HG03571 (cell line): ENCODE measurements around the gene ATXN1.
"Not testable (repeated sequence)": the region's sequence is repeated elsewhere in the genome, so short reads cannot be mapped to it uniquely, and the experiment has no call there.

ENCODE experiments used
- ATAC-seq: cut with Tn5 transposase; IDR thresholded peaks from one replicate; pipeline ENCODE4 v1.9.1; 2021; ENCODE audit not compliant: unreplicated experiment

The ATXN1 gene

DNA sequence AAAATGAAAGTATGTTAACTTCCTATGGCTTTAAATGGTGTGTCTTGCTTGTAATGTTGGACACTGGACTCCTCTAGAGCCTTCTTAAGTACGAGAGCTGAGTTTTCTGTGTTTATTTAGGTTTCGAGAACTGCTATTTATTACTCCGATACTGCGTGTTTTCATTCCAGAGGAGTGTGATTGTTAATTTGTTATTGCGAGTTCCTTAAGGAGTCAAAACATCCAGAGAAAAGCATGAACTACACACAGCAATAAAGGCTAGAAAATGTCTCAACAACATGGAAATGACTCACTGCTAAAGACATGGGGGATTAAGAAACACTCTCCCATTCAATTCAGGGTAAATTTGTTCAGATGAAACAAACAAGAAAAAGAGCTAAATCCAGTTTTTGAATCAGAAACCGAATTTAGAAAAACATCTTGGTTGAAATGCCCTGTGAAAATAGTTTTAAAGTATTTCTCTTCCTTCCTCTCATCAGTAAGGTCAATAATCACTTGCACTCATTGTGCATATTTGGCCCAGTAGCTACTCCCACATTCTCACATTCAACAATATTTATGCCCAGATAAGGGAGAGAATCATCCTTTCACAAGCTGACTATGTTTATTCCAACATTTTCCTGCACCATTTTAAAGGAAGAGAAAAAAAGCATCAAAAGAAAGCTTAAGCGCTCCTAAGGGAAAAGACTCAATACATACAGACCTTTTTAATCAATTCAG, 36.0 kb downstream of the ATXN1 start:
- ATAC-seq = no peak

GRCh38 chr6:16723826-16724225, 37.4 kb downstream of the ATXN1 start:
- ATAC-seq = no peak

DNA sequence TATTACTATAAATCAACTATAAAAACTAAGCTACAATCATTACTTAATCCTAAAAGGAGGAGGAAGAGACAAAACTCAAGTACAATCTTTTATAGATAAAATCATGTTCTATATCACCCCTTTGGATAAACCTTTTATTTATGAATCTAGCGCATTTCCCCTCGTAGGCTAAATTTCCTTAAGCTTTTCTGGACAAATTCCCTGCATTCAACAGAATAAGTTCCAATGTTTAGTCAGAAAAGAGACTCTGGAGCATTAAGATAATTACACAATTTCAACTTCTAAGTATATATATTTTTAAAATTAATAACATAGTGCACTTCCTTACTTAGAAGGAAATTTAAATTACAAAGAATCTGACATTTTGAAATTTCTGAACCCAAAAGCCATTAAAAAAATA, 37.9 kb downstream of the ATXN1 start:
- no peak for ATAC-seq

DNA sequence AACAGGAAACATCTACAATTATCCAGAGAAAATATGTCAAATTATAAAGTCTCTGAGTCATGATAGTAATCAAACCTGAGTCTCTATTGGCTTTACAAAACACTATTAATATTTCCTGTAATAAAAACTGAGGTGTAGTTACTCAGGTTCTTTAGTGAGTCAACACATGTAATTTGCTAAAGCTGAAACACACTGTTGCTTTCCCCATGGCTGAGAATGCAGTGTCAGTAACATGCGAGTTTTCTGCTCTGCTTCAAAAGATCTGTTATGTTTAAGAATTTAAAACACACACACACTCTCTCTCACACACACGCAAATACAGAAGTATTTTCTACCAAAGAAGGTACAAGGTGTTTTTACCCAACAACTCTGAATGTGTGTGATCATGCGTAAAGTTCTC, 38.6 kb downstream of the ATXN1 start:
- no peak for ATAC-seq

DNA sequence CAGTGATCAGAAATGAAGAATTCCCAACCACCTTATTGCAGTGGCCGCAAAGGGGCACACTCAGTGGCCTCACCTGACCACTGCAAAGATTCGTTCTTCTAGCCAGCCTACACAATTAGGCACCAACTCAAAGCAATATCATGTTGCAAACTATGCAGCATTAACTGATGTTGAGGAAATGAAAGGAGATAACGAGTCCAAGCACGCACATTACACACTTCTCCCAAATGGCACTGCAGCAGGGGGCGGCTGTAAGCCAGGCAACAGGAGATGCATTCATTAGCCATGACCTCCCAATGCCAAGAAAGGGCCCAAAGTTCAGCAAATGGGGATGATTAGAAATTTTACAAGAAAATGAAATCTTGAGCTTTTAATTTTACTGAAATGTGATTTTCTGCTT, 39.3 kb downstream of the ATXN1 start:
- no peak for ATAC-seq

GRCh38 chr6:16720861-16721260, 40.4 kb downstream of the ATXN1 start:
- ATAC-seq = no peak

- no peak for ATAC-seq
Observed at GRCh38 chr6:16719488-16719887, 41.8 kb downstream of the ATXN1 start.

DNA sequence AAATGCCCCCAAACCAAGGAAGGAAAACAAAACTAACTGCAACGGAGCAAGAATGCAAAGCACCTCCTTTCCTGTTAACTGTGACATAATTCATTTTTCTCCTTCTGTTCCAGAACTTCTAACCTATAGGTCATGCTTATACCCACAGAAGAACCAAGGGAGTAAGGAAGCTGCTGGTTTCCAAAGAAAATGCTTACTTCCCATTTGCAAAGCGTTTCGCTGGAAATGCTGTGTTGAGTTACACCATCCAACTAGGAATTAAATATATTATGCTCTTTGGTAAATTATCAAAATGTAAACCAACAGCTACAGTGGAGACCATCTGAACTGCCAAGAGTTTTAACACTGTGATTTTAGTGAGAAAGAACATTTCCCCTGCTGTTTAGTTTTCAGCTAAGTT, 42.9 kb downstream of the ATXN1 start:
- ATAC-seq = no peak

DNA sequence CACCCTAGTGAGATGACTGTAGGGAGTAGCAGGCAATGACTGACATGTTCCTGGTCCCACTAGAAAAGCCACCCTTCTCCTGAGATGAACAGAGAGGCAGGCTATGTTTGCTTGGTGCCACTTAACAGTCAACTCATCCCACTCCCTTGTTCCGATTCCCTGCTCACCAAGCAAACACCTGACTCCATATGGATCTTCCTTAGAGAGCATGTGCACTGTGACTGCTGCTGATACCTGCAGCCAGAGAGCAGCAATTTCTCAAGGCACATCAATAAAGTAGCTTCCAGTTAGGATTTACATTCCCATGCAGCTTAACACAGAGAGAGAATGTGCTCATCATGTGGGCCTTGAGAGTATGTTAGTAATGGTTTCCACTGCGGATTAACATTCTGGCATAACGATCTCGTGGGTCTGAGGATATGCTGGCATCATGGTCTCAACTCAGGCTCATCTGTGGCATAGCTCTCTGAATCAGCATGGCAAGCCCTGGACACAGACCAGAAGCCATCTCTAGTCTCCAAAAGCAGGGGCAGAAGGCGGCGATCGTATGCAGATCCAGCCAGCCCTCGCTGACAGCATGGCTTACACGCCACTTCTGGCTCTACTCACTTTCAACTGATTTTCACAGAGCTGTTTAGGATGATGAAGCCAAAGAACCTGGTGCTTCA, 43.9 kb downstream of the ATXN1 start:
- no peak for ATAC-seq

- ATAC-seq = no peak
Observed at GRCh38 chr6:16716321-16716858, 44.9 kb downstream of the ATXN1 start.

- ATAC-seq = no peak
Observed at GRCh38 chr6:16713597-16713996, 47.7 kb downstream of the ATXN1 start.

GRCh38 chr6:16712931-16713484, 48.3 kb downstream of the ATXN1 start:
- no peak for ATAC-seq

DNA sequence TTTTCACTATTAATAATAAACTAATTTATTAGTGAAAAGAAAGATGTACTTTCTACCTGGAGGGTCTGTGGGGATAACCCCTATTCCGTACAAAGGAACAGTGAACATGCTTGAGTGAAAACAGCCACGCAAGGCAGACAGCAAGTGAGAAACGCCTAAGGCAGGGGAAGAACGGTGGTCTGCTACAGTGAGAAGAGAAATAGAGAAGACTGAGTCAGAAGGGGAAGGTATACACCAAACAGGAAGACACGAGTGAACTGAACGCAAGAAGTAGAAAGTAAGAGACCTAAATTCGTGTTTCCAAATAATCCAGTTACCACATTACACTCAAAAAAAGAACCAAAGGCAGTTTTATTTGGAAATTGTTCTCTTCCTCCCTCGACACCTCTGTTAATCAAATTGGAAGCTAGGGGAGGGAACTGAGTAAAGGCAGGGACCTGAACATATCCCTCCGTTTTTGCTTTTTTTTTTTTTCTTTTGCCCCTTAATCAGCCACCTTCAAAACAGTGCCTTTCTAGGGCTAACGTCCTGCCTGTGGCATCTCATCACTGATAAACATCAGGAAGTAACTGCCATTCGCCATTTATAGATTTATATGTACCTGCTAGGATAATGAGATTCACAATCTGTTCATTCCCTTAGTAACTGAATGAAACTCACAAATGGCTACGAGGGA, 48.9 kb downstream of the ATXN1 start:
- peak; percentile 70 for ATAC-seq

GRCh38 chr6:16711546-16712254, 49.6 kb downstream of the ATXN1 start:
- ATAC-seq = no peak

- peak; percentile 50 for ATAC-seq
Observed at GRCh38 chr6:16706911-16707783, 54.1 kb downstream of the ATXN1 start.

- ATAC-seq = not testable (repeated sequence)
Observed at GRCh38 chr6:16706491-16706890, 54.8 kb downstream of the ATXN1 start.

DNA sequence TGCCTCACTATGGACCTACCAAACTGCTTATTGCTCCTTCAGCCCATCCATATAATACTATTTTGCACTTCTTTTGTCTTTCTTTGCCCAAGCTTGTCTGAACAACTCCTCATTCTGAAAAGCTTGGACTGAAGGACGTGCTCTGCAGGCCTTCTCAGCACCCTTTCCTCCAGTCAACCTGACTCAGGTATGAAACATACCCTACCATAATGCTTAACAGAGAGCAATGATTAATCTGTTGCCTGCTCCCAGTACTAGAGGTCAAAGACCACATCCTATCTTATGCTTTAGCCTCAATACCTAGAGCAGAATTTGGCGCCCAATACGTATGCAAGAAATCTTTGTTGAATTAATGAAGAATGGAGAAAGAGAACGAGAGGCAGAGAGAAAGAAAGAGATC, 55.2 kb downstream of the ATXN1 start:
- ATAC-seq = no peak

DNA sequence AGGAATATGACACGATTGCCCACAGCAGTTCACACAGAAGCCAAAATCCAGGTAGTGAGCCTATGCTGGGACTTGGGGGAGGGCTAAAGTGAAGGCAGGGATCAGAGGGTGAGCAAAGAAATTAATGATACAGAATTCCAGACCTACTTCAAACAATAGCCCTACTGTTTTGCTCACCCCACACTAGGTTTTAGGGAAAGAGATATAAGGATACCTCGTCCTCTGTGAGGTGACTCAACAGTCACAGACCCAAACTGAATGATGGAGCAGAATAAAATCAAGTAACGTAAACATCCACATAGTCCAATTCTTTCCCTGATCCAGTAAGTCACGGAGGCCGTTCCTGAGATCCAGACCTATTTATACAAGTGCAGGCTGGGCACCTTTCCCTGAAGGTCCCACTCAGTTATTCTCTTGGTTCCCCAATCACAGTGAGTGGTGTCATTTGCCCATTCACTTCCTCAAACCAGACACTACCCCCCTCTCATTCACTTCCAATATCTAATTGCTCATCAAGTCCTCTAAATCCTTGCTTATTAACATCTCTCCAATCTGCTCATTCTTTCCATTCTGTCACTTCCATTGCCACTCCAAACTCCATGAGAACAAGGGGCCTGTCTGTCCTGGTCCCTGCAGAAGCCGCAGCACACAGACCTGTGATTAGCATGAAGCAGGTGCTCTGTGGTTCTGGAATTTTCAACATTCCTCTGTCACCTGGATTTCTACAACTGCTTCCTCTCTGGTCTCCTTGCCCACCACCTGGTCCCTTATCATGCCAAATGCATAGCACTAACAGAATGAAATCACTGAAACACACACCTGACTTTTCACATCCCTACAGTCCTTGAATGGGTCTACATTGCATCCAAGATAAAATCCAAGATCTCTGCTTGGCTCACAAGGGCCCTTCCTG, 55.9 kb downstream of the ATXN1 start:
- no peak for ATAC-seq
